ELF-1 (cell line): ENCODE measurements around the gene BCAS3.
A peak's percentile ranks its signal among the peaks of the same experiment; 100 is the strongest.
"Not testable (repeated sequence)": the region's sequence is repeated elsewhere in the genome, so short reads cannot be mapped to it uniquely, and the experiment has no call there.

Source experiments
- DNase-seq: peaks from one replicate; pipeline ENCODE4 v3.0.0-alpha.2; 2016; ENCODE audit warnings: low read depth, low spot score

The BCAS3 gene

DNA sequence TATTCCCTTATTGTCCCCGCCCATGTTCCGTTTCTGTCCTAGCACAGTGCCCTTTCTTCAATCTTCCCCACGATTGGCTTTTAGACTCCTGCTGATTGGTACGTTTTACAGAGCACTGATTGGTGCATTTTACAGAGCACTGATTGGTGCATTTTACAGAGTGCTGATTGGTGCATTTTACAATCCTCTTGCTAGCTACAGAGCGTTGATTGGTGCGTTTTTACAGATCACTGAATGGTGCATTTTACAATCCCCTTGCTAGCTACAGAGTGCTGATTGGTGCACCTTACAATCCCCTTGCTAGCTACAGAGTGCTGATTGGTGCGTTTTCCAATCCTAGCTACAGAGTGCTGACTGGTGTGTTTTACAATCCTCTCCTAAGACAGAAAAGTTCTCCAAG lies 3.0 kb upstream of the BCAS3 start:
- not testable (repeated sequence) for DNase-seq

DNA sequence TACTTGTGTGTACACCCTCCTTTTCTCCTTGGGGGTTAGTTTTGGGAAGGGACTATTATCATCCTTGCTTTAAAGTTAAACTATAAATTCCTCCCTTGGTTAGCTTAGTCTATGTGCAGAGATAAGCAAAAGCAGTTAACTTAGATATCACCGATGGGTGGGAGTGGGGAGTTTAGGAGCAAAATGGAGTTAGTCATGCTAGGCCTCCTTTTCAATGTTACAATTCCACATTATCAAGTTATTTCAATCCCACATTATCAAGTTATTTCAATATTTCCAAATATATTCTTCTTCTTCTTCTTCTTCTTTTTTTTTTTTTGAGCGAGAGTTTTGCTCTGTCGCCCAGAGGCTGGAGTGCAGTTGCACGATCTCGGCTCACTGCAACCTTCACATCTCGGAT lies 1.7 kb upstream of the BCAS3 start:
- DNase-seq: no peak

- DNase-seq: peak; percentile 18
Observed at GRCh38 chr17:60676758-60677307, 818 bp upstream of the BCAS3 start.

- DNase-seq: no peak
Observed at GRCh38 chr17:60678118-60678444, 430 bp downstream of the BCAS3 start.

- DNase-seq: no peak
Observed at GRCh38 chr17:60679287-60679686, 1.6 kb downstream of the BCAS3 start.

DNA sequence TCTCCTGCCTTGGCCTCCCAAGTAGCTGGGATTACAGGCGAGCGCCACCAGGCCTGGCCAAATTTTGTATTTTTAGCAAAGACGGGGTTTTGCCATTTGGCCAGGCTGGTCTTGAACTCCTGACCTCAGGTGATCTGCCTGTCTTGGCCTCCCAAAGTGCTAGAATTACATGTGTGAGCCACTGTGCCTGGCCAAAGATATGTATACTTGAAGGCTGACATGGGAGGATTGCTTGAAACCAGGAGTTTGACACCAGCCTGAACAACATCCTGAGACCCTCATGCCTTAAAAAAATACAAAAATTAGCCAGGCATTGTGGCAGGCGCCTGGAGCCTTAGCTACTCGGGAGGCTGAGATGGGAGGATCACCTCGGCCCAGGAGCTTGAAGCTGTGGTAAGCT lies 3.1 kb downstream of the BCAS3 start:
- no peak for DNase-seq

GRCh38 chr17:60685437-60685836 lies 7.8 kb downstream of the BCAS3 start:
- DNase-seq: no peak

DNA sequence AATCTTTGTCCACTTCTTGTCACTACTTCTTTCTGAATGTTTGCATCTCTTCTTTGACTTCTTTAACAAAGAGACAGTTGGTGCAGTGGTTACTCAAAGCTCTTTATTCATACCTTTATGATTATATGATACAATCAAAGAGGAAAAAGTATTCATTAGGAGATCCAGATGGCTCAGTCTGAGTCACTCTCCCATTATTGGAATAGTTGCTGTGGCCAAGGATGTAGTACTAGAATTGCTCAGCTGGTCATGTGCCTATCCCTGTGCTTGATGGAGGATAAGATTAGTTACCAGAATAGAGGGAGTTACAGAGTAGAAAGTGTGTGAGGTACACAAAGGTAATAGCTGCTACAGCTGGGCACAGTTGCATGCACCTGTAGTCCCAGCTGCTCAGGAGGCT lies 18.3 kb downstream of the BCAS3 start:
- no peak for DNase-seq

DNA sequence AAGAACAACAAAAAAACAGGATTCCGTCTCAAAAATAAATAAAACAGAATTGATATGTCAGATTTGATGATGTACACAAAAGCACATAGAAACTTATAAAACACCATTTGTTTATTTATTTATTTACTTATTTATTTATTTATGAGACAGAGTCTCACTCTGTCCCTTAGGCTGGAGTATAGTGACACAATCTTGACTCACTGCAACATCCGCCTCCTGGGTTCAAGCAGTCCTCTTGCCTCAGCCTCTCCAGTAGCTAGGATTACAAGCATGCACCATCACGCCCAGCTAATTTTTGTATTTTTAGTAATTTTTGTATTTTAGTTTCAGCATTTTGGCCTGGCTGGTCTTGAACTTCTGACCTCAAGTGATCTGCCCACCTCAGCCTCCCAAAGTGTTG lies 21.4 kb downstream of the BCAS3 start:
- DNase-seq: no peak

- no peak for DNase-seq
Observed at GRCh38 chr17:60704170-60704569, 26.5 kb downstream of the BCAS3 start.

DNA sequence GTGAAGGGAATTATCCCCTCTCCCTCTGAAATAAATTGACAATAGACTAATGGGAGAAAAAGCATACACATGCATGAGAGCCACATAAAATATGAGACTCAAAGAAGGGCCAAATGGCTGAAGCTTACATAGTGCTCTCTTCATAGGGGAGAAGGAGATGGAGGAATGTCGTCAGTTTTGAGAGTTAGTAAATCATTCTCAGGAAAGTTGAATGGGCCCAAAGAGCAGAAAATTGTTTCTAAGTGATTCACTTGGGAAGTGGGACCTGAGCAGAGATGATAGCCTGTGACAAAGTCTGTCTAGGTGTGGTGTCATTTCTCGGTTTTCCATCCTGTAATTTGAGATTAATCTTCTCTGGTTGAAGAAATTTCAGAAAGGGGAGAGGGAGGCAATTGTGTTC lies 35.0 kb downstream of the BCAS3 start:
- DNase-seq: no peak

DNA sequence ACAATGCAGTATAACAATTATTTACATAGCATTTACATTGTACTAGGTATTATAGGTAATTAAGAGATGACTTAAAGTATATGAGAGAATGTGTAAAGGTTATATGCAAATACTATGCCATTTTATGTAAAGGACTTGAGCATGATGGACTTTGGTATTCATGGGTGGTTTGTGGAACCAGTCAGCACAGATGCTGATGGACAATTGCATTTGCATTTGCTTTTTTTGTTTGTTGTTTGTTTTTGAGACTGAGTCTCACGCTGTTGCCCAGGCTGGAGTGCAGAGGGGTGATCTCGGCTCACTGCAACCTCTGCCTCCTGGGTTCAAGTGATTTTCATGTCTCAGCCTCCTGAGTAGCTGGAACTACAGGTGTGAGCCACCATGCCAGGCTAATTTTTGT lies 36.0 kb downstream of the BCAS3 start:
- DNase-seq: no peak

- DNase-seq: no peak
Observed at GRCh38 chr17:60716766-60717165, 39.1 kb downstream of the BCAS3 start.

GRCh38 chr17:60717814-60718213 lies 40.2 kb downstream of the BCAS3 start:
- no peak for DNase-seq

DNA sequence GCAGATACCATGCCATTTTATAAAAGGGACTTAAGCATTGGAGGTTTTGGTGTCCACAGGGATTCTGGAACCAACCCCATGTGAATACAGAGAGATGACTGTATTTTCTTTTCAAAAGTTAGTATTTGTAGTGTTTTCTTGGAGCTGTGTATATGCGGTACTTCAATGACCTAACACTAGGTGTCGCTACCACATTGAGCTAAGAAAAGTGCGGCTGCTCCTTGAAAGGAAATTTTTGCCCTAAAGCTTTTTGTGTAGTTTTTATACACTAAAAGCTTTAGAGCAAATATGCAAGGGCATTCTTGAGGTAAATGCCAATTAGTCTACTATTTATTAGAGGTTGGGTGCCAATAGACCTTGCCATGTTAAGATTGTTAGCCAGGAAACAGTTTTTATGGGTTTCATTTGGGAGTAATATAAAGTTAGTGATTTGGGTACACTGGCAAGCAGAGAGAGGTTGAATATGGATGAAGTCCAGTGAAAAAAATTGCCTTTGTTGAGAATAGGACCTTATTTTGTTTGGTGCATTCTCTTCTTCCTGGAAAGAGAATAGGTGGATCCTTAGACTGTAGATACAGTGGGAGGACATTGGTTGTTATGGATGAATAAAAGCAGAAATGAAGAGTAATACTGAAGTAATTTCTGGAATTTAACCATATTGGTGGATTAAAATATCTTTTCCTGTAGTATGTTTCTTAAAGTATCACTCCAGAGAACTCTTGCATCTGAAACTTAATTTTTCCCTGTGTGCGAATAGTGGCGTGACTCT lies 43.3 kb downstream of the BCAS3 start:
- peak; percentile 28 for DNase-seq

GRCh38 chr17:60724647-60725046 lies 47.0 kb downstream of the BCAS3 start:
- DNase-seq: no peak

GRCh38 chr17:60729854-60730253 lies 52.2 kb downstream of the BCAS3 start:
- DNase-seq: no peak

- no peak for DNase-seq
Observed at GRCh38 chr17:60730273-60730672, 52.6 kb downstream of the BCAS3 start.

DNA sequence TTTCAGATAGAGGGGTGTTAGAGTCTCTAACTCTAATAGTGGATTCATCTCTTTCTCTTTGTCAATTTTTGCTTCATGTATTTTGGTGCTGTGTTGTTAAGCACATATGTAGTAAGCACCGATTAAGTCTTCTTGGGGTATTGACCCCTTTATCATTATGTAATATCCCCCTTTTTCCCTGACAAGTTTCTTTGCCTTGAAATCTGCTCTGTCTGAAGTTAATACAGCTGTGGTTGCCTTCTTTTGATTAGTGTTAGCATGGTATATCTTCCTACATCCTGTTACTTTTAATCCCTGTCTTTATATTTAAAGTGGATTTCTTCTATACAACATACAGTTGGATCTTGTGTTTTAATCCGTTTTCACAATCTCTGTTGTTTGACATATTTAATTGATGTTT lies 60.6 kb downstream of the BCAS3 start:
- no peak for DNase-seq

DNA sequence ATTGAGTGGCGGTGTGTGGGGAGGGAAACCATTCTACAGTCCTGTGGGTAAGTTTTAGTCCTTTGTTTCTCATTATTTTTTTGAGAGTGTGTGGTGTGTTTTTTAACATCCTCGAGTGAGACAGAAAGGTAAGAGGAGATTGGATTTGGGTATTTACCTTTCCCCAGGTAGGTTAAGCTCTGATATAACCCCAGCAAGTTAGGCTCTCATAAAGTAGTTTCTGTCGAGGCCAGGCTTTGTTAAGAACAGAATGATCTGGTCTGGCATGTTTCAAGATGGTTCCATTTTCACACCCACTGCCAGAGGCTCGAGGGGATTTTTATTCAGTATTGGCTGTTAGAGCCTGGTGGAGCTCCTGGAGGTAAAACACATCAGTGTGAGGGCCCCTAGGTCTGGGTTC lies 62.9 kb downstream of the BCAS3 start:
- DNase-seq: no peak

DNA sequence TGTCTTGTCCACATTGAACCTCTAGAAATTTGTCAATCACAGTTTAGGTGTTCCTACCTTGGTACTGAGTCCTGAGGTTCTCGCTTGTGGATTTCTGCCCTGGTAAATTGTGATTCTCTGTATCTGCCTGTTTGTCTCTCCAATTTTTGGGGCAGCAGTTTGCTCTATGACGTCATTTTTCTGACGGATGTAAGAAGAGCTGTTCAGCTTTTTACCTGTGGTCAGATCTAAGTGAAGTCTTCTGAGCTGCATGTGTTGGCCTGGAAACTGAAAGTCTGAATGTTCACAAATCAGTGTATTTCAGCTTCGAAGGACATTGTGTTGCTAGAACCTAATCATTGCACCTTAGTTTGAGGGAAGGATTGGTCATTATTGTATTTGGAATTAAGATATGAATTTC lies 63.4 kb downstream of the BCAS3 start:
- DNase-seq: no peak

- no peak for DNase-seq
Observed at GRCh38 chr17:60743282-60743681, 65.6 kb downstream of the BCAS3 start.

DNA sequence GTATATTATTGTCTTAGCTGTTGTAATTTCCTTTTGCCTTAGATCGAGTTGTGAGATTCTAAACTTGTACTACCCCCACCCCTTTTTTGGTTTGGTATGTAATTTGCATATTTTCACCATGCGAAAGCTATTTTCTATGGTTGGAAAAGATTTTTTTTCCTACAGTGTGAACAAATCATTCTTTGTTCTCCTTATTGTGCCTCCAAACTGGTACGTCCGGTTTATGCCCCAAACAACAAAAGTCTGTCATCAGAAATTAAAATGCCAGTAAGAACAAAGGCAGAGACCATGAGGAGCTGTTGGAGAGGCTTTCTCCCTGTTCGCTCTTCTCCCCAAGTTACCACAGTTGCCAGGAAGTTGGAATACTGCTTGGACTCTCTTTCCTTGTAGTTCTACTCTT lies 66.1 kb downstream of the BCAS3 start:
- no peak for DNase-seq
